ENCODE measurements around the gene SLC26A2. TPM values are rescaled to one million over a fixed set of nuclear protein-coding genes. Genes with fewer than 3 reads are reported as not detected.

Gene SLC26A2
- total and polyA plus RNA-seq, 4 donors: 0.43 to 6.1 (median 1.6) TPM

DNA sequence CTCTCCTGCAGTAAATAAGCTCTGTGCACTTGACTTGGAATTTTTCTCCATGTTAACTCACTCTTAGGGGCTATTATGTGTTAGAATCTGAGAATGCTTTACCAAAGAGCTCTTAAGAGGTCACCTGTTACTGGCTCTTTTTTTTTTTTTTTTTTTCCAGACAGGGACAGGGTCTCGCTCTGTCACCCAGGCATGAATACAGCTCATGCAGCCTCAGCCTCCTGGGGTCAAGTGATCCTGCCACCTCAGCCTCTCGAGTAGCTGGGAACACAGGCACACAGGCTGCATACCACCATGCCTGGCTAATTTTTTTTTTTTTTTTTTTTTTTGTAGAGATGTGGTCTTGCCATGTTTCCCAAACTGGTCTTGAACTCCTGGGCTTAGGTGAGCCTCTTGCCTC is 62.1 kb downstream of the SLC26A2 start (continued):
- TF ChIP-seq, protein P1, sequence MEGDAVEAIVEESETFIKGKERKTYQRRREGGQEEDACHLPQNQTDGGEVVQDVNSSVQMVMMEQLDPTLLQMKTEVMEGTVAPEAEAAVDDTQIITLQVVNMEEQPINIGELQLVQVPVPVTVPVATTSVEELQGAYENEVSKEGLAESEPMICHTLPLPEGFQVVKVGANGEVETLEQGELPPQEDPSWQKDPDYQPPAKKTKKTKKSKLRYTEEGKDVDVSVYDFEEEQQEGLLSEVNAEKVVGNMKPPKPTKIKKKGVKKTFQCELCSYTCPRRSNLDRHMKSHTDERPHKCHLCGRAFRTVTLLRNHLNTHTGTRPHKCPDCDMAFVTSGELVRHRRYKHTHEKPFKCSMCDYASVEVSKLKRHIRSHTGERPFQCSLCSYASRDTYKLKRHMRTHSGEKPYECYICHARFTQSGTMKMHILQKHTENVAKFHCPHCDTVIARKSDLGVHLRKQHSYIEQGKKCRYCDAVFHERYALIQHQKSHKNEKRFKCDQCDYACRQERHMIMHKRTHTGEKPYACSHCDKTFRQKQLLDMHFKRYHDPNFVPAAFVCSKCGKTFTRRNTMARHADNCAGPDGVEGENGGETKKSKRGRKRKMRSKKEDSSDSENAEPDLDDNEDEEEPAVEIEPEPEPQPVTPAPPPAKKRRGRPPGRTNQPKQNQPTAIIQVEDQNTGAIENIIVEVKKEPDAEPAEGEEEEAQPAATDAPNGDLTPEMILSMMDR (IDR thresholded peaks at IDR 0.05; ENCODE audit: low read depth, low read length, missing input control): no peak
- TF ChIP-seq TAF1 (conservative IDR thresholded peaks at IDR 0.05): no peak
- no peak for TF ChIP-seq FOXA1 (IDR thresholded peaks at IDR 0.05)
- no peak for TF ChIP-seq SP1 (IDR thresholded peaks at IDR 0.05)
- TF ChIP-seq JUND (IDR thresholded peaks at IDR 0.05): no peak
- no peak for TF ChIP-seq EGR1 (IDR thresholded peaks at IDR 0.05; ENCODE audit: low read depth in 2 of 2)
- TF ChIP-seq MAX (IDR thresholded peaks at IDR 0.05): no peak

DNA sequence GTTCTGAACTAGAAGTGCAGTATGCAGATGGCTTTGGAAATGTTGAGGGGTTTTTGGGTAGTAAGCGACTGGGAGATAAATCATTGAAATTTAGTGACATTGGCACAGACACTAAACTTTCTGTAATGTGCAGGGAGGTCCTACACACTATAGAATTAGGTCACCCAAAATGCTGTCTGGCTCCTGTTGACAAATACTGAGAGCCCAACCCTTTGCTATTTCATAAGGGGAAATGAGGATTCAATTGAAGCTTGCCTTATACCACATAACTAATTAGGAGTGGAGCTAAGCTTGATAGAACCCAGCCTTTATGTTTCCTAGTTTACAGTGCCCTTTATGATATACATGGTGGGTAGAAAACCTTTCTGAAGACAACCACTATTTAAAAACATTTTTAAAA is 62.6 kb downstream of the SLC26A2 start:
- 98% methylated on average over 1 of the region's 1 CpG for WGBS
- no peaks in the 10 kb centered on the region for H3K4me1 ChIP-seq (ENCODE audit: control insufficient read depth in 4 of 4, insufficient read depth in 4 of 4, low read length in 3 of 4)
- DNase-seq (ENCODE audit: low spot score): no peak
- no peak overlapping the region for H3K4me3 ChIP-seq (ENCODE audit: low read depth in 1 of 3, low read length in 3 of 3)
- no peak overlapping the region for H3K27ac ChIP-seq (ENCODE audit: low read depth in 1 of 2, low read length in 2 of 2)
- TF ChIP-seq JUND (IDR thresholded peaks at IDR 0.05) (no peak), EGR1 (IDR thresholded peaks at IDR 0.05; ENCODE audit: low read depth in 2 of 2) (no peak), GABPA (IDR thresholded peaks at IDR 0.05 in 1 of 2, conservative IDR thresholded peaks at IDR 0.05 in 1 of 2) (no peak), TAF1 (conservative IDR thresholded peaks at IDR 0.05) (no peak), SP1 (IDR thresholded peaks at IDR 0.05) (no peak)
- TF ChIP-seq, protein P2, sequence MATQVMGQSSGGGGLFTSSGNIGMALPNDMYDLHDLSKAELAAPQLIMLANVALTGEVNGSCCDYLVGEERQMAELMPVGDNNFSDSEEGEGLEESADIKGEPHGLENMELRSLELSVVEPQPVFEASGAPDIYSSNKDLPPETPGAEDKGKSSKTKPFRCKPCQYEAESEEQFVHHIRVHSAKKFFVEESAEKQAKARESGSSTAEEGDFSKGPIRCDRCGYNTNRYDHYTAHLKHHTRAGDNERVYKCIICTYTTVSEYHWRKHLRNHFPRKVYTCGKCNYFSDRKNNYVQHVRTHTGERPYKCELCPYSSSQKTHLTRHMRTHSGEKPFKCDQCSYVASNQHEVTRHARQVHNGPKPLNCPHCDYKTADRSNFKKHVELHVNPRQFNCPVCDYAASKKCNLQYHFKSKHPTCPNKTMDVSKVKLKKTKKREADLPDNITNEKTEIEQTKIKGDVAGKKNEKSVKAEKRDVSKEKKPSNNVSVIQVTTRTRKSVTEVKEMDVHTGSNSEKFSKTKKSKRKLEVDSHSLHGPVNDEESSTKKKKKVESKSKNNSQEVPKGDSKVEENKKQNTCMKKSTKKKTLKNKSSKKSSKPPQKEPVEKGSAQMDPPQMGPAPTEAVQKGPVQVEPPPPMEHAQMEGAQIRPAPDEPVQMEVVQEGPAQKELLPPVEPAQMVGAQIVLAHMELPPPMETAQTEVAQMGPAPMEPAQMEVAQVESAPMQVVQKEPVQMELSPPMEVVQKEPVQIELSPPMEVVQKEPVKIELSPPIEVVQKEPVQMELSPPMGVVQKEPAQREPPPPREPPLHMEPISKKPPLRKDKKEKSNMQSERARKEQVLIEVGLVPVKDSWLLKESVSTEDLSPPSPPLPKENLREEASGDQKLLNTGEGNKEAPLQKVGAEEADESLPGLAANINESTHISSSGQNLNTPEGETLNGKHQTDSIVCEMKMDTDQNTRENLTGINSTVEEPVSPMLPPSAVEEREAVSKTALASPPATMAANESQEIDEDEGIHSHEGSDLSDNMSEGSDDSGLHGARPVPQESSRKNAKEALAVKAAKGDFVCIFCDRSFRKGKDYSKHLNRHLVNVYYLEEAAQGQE (IDR thresholded peaks at IDR 0.05): no peak
- no peaks in the 10 kb centered on the region for H3K27me3 ChIP-seq (ENCODE audit: control insufficient read depth in 4 of 4, insufficient read depth in 4 of 4, low read length in 3 of 4)
- H3K9me3 ChIP-seq (ENCODE audit: control insufficient read depth in 4 of 4, low read length in 3 of 4): no peaks in the 10 kb centered on the region
- H3K36me3 ChIP-seq (ENCODE audit: control insufficient read depth in 4 of 4, insufficient read depth in 3 of 4, low read depth in 1 of 4, low read length in 3 of 4): peaks cover 22 to 68% (median 53%) of the 10 kb centered on the region in 4 donors
- H3K9ac ChIP-seq (ENCODE audit: low read depth in 1 of 2, low read length in 2 of 2): no peak overlapping the region

DNA sequence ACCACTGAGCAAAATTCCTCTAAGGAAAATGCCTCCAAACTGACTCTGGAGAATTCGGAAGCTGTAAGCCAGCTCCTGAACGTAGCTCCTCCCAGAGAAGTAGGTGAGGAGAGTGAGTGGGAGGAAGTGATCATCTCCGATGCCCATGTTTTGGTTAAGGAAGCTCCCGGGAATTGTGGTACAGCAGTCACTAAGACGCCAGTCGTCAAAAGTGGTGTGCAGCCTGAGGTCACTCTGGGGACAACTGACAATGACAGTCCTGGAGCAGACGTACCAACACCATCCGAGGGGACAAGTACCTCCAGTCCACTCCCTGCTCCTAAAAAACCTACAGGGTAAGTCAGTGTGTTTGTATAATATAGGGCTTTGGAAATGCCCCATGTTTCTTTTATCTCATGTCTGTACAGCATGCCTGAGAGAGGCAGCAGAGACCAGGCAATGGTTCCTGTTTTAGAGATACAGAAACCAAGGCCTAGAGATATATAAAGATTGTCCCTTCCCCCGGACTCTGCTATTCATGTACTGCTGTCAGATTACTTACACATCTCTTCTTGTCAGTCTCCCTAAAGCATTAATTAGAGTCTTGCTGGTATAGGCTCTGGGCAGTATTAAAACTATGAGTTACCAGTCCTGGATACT is 63.9 kb downstream of the SLC26A2 start:
- Histone ChIP-seq H3K4me3 (ENCODE audit: low read depth in 1 of 3, low read length in 3 of 3) (no peak overlapping the region), H3K36me3 (ENCODE audit: control insufficient read depth in 4 of 4, insufficient read depth in 3 of 4, low read depth in 1 of 4, low read length in 3 of 4) (peaks cover 17 to 64% (median 43%) of the 10 kb centered on the region in 4 donors), H3K9ac (ENCODE audit: low read depth in 1 of 2, low read length in 2 of 2) (no peak overlapping the region), H3K27ac (ENCODE audit: low read depth in 1 of 2, low read length in 2 of 2) (no peak overlapping the region), H3K27me3 (ENCODE audit: control insufficient read depth in 4 of 4, insufficient read depth in 4 of 4, low read length in 3 of 4) (no peaks in the 10 kb centered on the region), H3K9me3 (ENCODE audit: control insufficient read depth in 4 of 4, low read length in 3 of 4) (no peaks in the 10 kb centered on the region), H3K4me1 (ENCODE audit: control insufficient read depth in 4 of 4, insufficient read depth in 4 of 4, low read length in 3 of 4) (no peaks in the 10 kb centered on the region)
- DNase-seq (ENCODE audit: low spot score): no peak
- WGBS: 85% methylated on average over 9 of the region's 9 CpGs
- TF ChIP-seq SP1 (IDR thresholded peaks at IDR 0.05): no peak
- TF ChIP-seq FOXA2 (IDR thresholded peaks at IDR 0.05): no peak
- no peak for TF ChIP-seq RXRA (IDR thresholded peaks at IDR 0.05)
- no peak for TF ChIP-seq ZBTB33 (IDR thresholded peaks at IDR 0.05)
- TF ChIP-seq EGR1 (IDR thresholded peaks at IDR 0.05; ENCODE audit: low read depth in 2 of 2): no peak
- no peak for TF ChIP-seq FOXA1 (IDR thresholded peaks at IDR 0.05)
- TF ChIP-seq, protein P2 (IDR thresholded peaks at IDR 0.05): no peak
- TF ChIP-seq JUND (IDR thresholded peaks at IDR 0.05): no peak
- TF ChIP-seq ATF3 (IDR thresholded peaks at IDR 0.05): no peak
- TF ChIP-seq, protein P1 (IDR thresholded peaks at IDR 0.05; ENCODE audit: low read depth, low read length, missing input control): no peak
- TF ChIP-seq RAD21 (IDR thresholded peaks at IDR 0.05): no peak
